K562 (cell line): ENCODE measurements around the gene PTPN7. TPM values are rescaled to one million over a fixed set of nuclear protein-coding genes. Genes with fewer than 3 reads are reported as not detected.

Experiments used
- CREM ChIP-seq: IDR thresholded peaks from 2 replicates; pipeline ENCODE4 v1.6.1; 2014; ENCODE audit warnings: antibody characterized with exemption, low read depth
- DPF2 ChIP-seq: fragments of 450-650 bp; IDR thresholded peaks from 2 replicates; pipeline ENCODE4 v1.6.1; 2016
- JUN ChIP-seq, 2 experiments: sonication (generic) in 1 of 2; formaldehyde crosslinking in 1 of 2; IDR thresholded peaks; 2 replicates each; pipeline versions ENCODE4 v1.6.1 to v1.8.0; 2012 to 2022; ENCODE audit warnings: borderline replicate concordance in 2 of 2, mild to moderate bottlenecking in 2 of 2, improper control_type of control experiment in 1 of 2, low read depth in 1 of 2, low read length in 1 of 2, missing genetic modification reagents in 1 of 2
- MAFG ChIP-seq: fragments of 450-650 bp; conservative IDR thresholded peaks from 2 replicates; pipeline ENCODE4 v1.6.1; 2016; ENCODE audit warnings: missing genetic modification characterization, missing compliant biosample characterization
- NFE2 ChIP-seq: IDR thresholded peaks from 2 replicates; pipeline ENCODE4 v1.6.1; 2014; ENCODE audit warnings: antibody characterized with exemption, low read depth
- NR1H2 ChIP-seq: sonication (generic); formaldehyde crosslinking; IDR thresholded peaks from 2 replicates; pipeline ENCODE4 v1.4.0; 2020; ENCODE audit warnings: mild to moderate bottlenecking, missing genetic modification reagents
- NR2C1 ChIP-seq, 2 experiments: fragments of 450-650 bp; IDR thresholded peaks; 2 replicates each; pipeline ENCODE4 v1.6.1; 2017; ENCODE audit warnings: mild to moderate bottlenecking in 2 of 2, antibody characterized with exemption in 1 of 2, inconsistent platforms in 1 of 2, missing compliant biosample characterization in 1 of 2, missing genetic modification characterization in 1 of 2
- NR2C2 ChIP-seq, 2 experiments: fragments of 200-800 bp in 1 of 2; sonication (Bioruptor generic) in 1 of 2; sonication (generic) in 1 of 2; formaldehyde crosslinking in 1 of 2; IDR thresholded peaks; 2 replicates each; pipeline versions ENCODE4 v1.6.1 to v1.8.0; 2016 to 2022; ENCODE audit warnings: mild to moderate bottlenecking in 1 of 2, missing compliant biosample characterization in 1 of 2, missing genetic modification characterization in 1 of 2, missing genetic modification reagents in 1 of 2
- RBM17 ChIP-seq: fragments of 200-400 bp; formaldehyde crosslinking; IDR thresholded peaks from 2 replicates; pipeline ENCODE4 v1.6.1; 2017; ENCODE audit warnings: low read depth, mild to moderate bottlenecking, low read length, borderline replicate concordance
- RHOXF2B ChIP-seq: fragments of 250-450 bp; sonication (Bioruptor Pico); conservative IDR thresholded peaks from 2 replicates; pipeline ENCODE4 v1.5.1; 2021
- SAP30 ChIP-seq: fragments of 200-600 bp; sonication (generic); IDR thresholded peaks from 2 replicates; pipeline ENCODE4 v1.6.1; 2012; ENCODE audit warnings: borderline replicate concordance, low read depth, mild to moderate bottlenecking, moderate library complexity, low read length, control low read depth, inconsistent platforms; ENCODE audit not compliant: insufficient read depth, poor library complexity, severe bottlenecking
- SMAD2 ChIP-seq: fragments of 150-350 bp; IDR thresholded peaks from 2 replicates; pipeline ENCODE4 v1.6.1; 2014; ENCODE audit warnings: low read depth, mild to moderate bottlenecking, low read length
- TOE1 ChIP-seq, 2 experiments: fragments of 450-650 bp in 1 of 2; sonication (generic) in 1 of 2; formaldehyde crosslinking in 1 of 2; IDR thresholded peaks; 2 replicates each; pipeline versions ENCODE4 v1.7.1 to v1.8.0; 2016 to 2022; ENCODE audit warnings: borderline replicate concordance in 2 of 2, mild to moderate bottlenecking in 2 of 2, antibody characterized with exemption in 1 of 2, inconsistent platforms in 1 of 2, low read depth in 1 of 2, missing genetic modification reagents in 1 of 2, moderate library complexity in 1 of 2
- ZKSCAN1 ChIP-seq: fragments of 150-350 bp; IDR thresholded peaks from 2 replicates; pipeline ENCODE4 v1.6.1; 2016; ENCODE audit warnings: low read depth, low read length
- ZNF583 ChIP-seq: fragments of 250-450 bp; sonication (Bioruptor Pico); IDR thresholded peaks from 2 replicates; pipeline ENCODE4 v1.4.0; 2020
- ZNF584 ChIP-seq: fragments of 200-800 bp; sonication (Bioruptor generic); IDR thresholded peaks from 2 replicates; pipeline ENCODE4 v1.6.1; 2016; ENCODE audit warnings: low read depth, mild to moderate bottlenecking, missing genetic modification characterization, missing compliant biosample characterization
- ZNF609 ChIP-seq: sonication (generic); formaldehyde crosslinking; IDR thresholded peaks from 2 replicates; pipeline ENCODE4 v1.8.1; 2023; ENCODE audit warnings: missing genetic modification reagents, mild to moderate bottlenecking, borderline replicate concordance
- polyA plus RNA-seq, 8 experiments: library from polyadenylated mRNA; depleted of rRNA in 4 of 8; stranded (reverse) in 5 of 8; unstranded in 3 of 8; fragments of >200 nt; fragmentation: Nextera tagmentation in 2 of 8; fragmentation: Illumina TruSeq in 1 of 8; extraction: Ambion mirVana in 2 of 8; extraction: Trizol in 1 of 8; gene quantifications; 2 replicates each; pipeline versions ENCODE4 v1.2.1 to v1.2.3, GENCODE V29; 2011 to 2014; ENCODE audit warnings: inconsistent platforms in 1 of 8, missing spikeins in 1 of 8
- total RNA-seq, 7 experiments: library from RNA; depleted of rRNA in 6 of 7; stranded (reverse); fragments of >200 nt in 6 of 7; fragmentation: Illumina TruSeq in 2 of 7; extraction: Trizol in 2 of 7; gene quantifications; 2 replicates each; pipeline versions ENCODE4 v1.2.1 to v1.2.3, GENCODE V29; 2011 to 2021; ENCODE audit warnings: low replicate concordance in 1 of 7
- TF ChIP-seq, protein P1 (sequence below): sonication (generic); formaldehyde crosslinking; IDR thresholded peaks from 2 replicates; pipeline ENCODE4 v1.8.0; 2022; ENCODE audit warnings: mild to moderate bottlenecking, missing genetic modification reagents, borderline replicate concordance

The PTPN7 gene
- total and polyA plus RNA-seq, 9 of the 15 experiments (the other 6 are each of a cell fraction or from before 2014, with no cell fraction given), result 18.7 to 144 (median 120) TPM

- TF ChIP-seq SAP30 (peak; percentile 21), ZNF609 (CRISPR knock-in tag) (no peak), SMAD2 (no peak), ZNF584 (peak; percentile 81; the same call in 1 of the 2 replicates), NR2C2 (CRISPR knock-in tag; IDR thresholded peaks at IDR 0.05) (peak; percentile 34; the same call in 1 of the 2 replicates), NR2C2 (tag; IDR thresholded peaks at IDR 0.05) (peak; percentile 85), MAFG (tag) (peak; percentile 49), TOE1 (IDR thresholded peaks at IDR 0.05; ENCODE audit: borderline replicate concordance) (peak; percentile 16; the same call in 1 of the 2 replicates), TOE1 (CRISPR knock-in tag; IDR thresholded peaks at IDR 0.05; ENCODE audit: borderline replicate concordance, low read depth) (no peak), JUN (IDR thresholded peaks at IDR 0.05; ENCODE audit: borderline replicate concordance, low read depth, low read length) (no peak), JUN (CRISPR knock-in tag; IDR thresholded peaks at IDR 0.05; ENCODE audit: borderline replicate concordance) (peak; percentile 71; the same call in 1 of the 2 replicates), RBM17 (no peak), ZKSCAN1 (no peak), DPF2 (0 out of 2 replicates have a peak, but pooled peaks have one; percentile 48), NR1H2 (CRISPR knock-in tag) (peak; percentile 74; the same call in 1 of the 2 replicates), NR2C1 (IDR thresholded peaks at IDR 0.05) (peak; percentile 49; the same call in 1 of the 2 replicates), NR2C1 (tag; IDR thresholded peaks at IDR 0.05) (no peak; the same call in none of the 2 replicates), CREM (peak; percentile 60), ZNF583 (0 out of 2 replicates have a peak, but pooled peaks have one; percentile 60), RHOXF2B (CRISPR knock-in tag) (peak; percentile 80; the same call in 1 of the 2 replicates), NFE2 (peak; percentile 50; the same call in 1 of the 2 replicates)
- TF ChIP-seq, protein P1, sequence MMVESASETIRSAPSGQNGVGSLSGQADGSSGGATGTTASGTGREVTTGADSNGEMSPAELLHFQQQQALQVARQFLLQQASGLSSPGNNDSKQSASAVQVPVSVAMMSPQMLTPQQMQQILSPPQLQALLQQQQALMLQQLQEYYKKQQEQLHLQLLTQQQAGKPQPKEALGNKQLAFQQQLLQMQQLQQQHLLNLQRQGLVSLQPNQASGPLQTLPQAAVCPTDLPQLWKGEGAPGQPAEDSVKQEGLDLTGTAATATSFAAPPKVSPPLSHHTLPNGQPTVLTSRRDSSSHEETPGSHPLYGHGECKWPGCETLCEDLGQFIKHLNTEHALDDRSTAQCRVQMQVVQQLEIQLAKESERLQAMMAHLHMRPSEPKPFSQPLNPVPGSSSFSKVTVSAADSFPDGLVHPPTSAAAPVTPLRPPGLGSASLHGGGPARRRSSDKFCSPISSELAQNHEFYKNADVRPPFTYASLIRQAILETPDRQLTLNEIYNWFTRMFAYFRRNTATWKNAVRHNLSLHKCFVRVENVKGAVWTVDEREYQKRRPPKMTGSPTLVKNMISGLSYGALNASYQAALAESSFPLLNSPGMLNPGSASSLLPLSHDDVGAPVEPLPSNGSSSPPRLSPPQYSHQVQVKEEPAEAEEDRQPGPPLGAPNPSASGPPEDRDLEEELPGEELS (CRISPR knock-in tag), result peak; percentile 56; the same call in 1 of the 2 replicates
Measured at GRCh38 chr1:202162418-202163280, 2.2 kb upstream of the PTPN7 start (continued).
